SU-DHL-6 (cell line): ENCODE results near the gene SEMA6D.

Experiments used
- H2AFZ ChIP-seq: fragments of 200-600 bp; sonication (generic); 2 replicates; pipeline ENCODE4 v1.6.1; 2014; ENCODE audit warnings: low read depth, mild to moderate bottlenecking, moderate library complexity, mixed read lengths, antibody characterized with exemption, low read length; ENCODE audit not compliant: severe bottlenecking
- H3F3A ChIP-seq: fragments of 200-600 bp; shearing (Covaris generic); 2 replicates; pipeline ENCODE4 v1.6.0; 2016; ENCODE audit warnings: antibody characterized with exemption, mild to moderate bottlenecking; ENCODE audit not compliant: insufficient read depth
- H3K27ac ChIP-seq: fragments of 200-600 bp; sonication (generic); 2 replicates; pipeline ENCODE4 v1.5.1; 2016; ENCODE audit warnings: low read depth, mild to moderate bottlenecking, low read length, moderate library complexity, mixed read lengths
- H3K27me3 ChIP-seq: fragments of 200-600 bp; sonication (generic), shearing (Covaris generic); 2 replicates; pipeline ENCODE4 v1.6.0; 2014; ENCODE audit warnings: mild to moderate bottlenecking, low read length
- H3K36me3 ChIP-seq: fragments of 200-600 bp; sonication (generic); 2 replicates; pipeline ENCODE4 v1.6.1; 2014; ENCODE audit warnings: mild to moderate bottlenecking, low read length, mixed read lengths
- H3K4me2 ChIP-seq: fragments of 300-600, 200-600 bp; shearing (Covaris generic), sonication (generic); 2 replicates; pipeline ENCODE4 v1.6.0; 2014; ENCODE audit warnings: low read length, low read depth, mild to moderate bottlenecking; ENCODE audit not compliant: poor library complexity, severe bottlenecking
- H3K4me3 ChIP-seq: fragments of 200-600 bp; sonication (generic); 2 replicates; pipeline ENCODE4 v1.5.1; 2014; ENCODE audit warnings: antibody characterized with exemption, low read length, mild to moderate bottlenecking, mixed read lengths; ENCODE audit not compliant: insufficient read depth, poor library complexity, severe bottlenecking
- H3K79me2 ChIP-seq: fragments of 200-600 bp; sonication (generic); 2 replicates; pipeline ENCODE4 v1.6.1; 2014; ENCODE audit warnings: mild to moderate bottlenecking, low read length, moderate library complexity; ENCODE audit not compliant: insufficient read depth
- H3K9ac ChIP-seq: fragments of 200-600 bp; sonication (generic); 2 replicates; pipeline ENCODE4 v1.7.0; 2014; ENCODE audit warnings: mild to moderate bottlenecking, low read length
- H3K9me2 ChIP-seq: fragments of 200-600 bp; sonication (generic); replicated peaks from 2 replicates; pipeline ENCODE4 v1.6.1; 2014; ENCODE audit warnings: low read length; ENCODE audit not compliant: insufficient read depth
- H3K9me3 ChIP-seq: fragments of 200-600 bp; sonication (generic); 2 replicates; pipeline ENCODE4 v1.6.1; 2014; ENCODE audit warnings: low read length, mixed read lengths; ENCODE audit not compliant: insufficient read depth
- H4K20me1 ChIP-seq: fragments of 200-600 bp; sonication (generic); 2 replicates; pipeline ENCODE4 v1.6.1; 2014; ENCODE audit warnings: low read depth, mild to moderate bottlenecking, antibody characterized with exemption, low read length, moderate library complexity, mixed read lengths
- CTCF ChIP-seq: fragments of 200-600 bp; sonication (generic); IDR thresholded peaks from one replicate; pipeline ENCODE4 v1.5.1; 2017; ENCODE audit warnings: antibody characterized with exemption, mild to moderate bottlenecking, low read length, moderate library complexity; ENCODE audit not compliant: insufficient read depth, poor library complexity, severe bottlenecking
- EZH2phosphoT487 ChIP-seq: fragments of 200-600 bp; sonication (generic), shearing (Covaris generic); conservative IDR thresholded peaks from 2 replicates; pipeline ENCODE4 v1.6.1; 2018; ENCODE audit warnings: mild to moderate bottlenecking, antibody characterized with exemption, low read length, moderate library complexity, mixed read lengths

The SEMA6D gene

GRCh38 chr15:47792231-47792630 lies 74.9 kb downstream of the SEMA6D start:
- no peaks in the 10 kb centered on the region for H4K20me1 ChIP-seq
- H3K79me2 ChIP-seq: no peaks in the 10 kb centered on the region
- no peak overlapping the region for H3K27ac ChIP-seq
- no peaks in the 10 kb centered on the region for H3K9me3 ChIP-seq
- no peak overlapping the region for H3K4me2 ChIP-seq
- H3K4me3 ChIP-seq: no peak overlapping the region
- H3F3A ChIP-seq: no peaks in the 10 kb centered on the region
- no peaks in the 10 kb centered on the region for H3K9me2 ChIP-seq
- no peaks in the 10 kb centered on the region for H3K27me3 ChIP-seq
- no peak overlapping the region for H2AFZ ChIP-seq
- H3K9ac ChIP-seq: no peak overlapping the region
- TF ChIP-seq CTCF: no peak
- TF ChIP-seq EZH2phosphoT487: no peak
- H3K36me3 ChIP-seq: no peaks in the 10 kb centered on the region

DNA sequence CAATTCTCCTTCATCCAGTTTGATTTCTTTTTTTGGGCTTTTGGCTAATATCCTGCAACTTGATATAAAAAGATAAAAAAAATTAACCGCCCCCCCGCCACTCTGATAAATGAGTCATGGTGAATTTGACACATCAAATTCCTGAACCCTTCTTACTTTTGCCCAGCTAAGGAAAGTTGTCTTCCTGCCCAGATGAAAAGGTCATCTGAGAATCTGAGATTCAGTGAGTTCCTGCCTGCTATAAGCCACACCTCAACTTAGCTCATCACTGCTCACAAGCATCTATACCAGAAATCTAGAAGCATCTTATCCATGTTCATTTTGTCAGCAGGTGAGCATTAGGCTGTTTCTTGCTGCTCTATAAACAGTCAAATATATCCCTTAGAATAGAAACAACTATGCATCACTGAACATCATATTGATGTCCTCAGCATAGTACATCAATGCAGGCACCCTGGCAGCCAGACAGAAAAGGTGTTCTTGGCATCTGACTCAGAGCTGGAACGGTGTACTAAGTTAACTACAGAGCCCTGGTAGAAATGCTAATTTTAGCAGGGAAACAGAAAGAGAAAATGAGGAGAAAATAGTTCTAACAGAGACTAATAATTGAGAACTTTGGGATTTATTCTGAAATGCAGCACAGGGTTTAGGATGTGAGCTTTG lies 77.1 kb downstream of the SEMA6D start:
- H4K20me1 ChIP-seq: no peaks in the 10 kb centered on the region
- no peak overlapping the region for H3K4me3 ChIP-seq
- no peaks in the 10 kb centered on the region for H3K79me2 ChIP-seq
- H2AFZ ChIP-seq: no peak overlapping the region
- no peaks in the 10 kb centered on the region for H3K9me3 ChIP-seq
- TF ChIP-seq CTCF (no peak), EZH2phosphoT487 (no peak)
- no peaks in the 10 kb centered on the region for H3K27me3 ChIP-seq
- H3K9me2 ChIP-seq: no peaks in the 10 kb centered on the region
- H3K9ac ChIP-seq: no peak overlapping the region
- H3K36me3 ChIP-seq: no peaks in the 10 kb centered on the region
- no peak overlapping the region for H3K27ac ChIP-seq
- H3F3A ChIP-seq: no peaks in the 10 kb centered on the region
- no peak overlapping the region for H3K4me2 ChIP-seq

- no peaks in the 10 kb centered on the region for H4K20me1 ChIP-seq
- H3K9me3 ChIP-seq: no peaks in the 10 kb centered on the region
- no peak overlapping the region for H3K9ac ChIP-seq
- H3K36me3 ChIP-seq: no peaks in the 10 kb centered on the region
- no peaks in the 10 kb centered on the region for H3K79me2 ChIP-seq
- H3F3A ChIP-seq: no peaks in the 10 kb centered on the region
- TF ChIP-seq CTCF (no peak), EZH2phosphoT487 (no peak)
- H3K9me2 ChIP-seq: no peaks in the 10 kb centered on the region
- H2AFZ ChIP-seq: no peak overlapping the region
- no peak overlapping the region for H3K4me3 ChIP-seq
- no peak overlapping the region for H3K4me2 ChIP-seq
- no peak overlapping the region for H3K27ac ChIP-seq
- no peaks in the 10 kb centered on the region for H3K27me3 ChIP-seq
Measured at GRCh38 chr15:47795864-47796263, 78.6 kb downstream of the SEMA6D start.
